Measurements from ENCODE around the gene POLE.
"Not testable (repeated sequence)": the region's sequence is repeated elsewhere in the genome, so short reads cannot be mapped to it uniquely, and the experiment has no call there.

The POLE gene

DNA sequence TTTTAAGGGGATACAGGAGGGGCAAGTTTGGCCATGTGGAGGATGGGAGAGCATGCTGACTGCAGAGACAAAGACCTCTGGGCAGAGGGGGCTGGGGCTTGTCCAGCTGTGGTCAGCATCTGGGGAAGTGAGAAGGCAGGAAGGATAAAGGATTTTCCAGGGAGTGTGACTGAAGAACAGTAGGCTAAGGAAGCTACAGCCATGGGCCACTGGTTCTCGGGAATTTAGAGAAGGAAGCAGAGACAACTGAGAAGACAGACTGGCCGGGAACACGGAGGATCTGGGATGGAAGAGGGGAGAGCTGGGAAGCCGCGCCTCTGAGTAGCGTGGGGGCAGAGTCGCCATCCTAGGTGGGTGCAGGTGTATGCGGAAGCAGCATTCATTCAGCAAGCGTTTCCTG lies 16.5 kb upstream of the POLE start:
- no peaks in the 10 kb centered on the region for H3K4me1 Mint-ChIP-seq
- no peak for ATAC-seq
- no peaks in the 10 kb centered on the region for H3K27me3 Mint-ChIP-seq
- H3K27ac Mint-ChIP-seq: peak overlapping the region in 1 of 2 donors; percentile 22
- DNase-seq: no peak
- H3K4me3 Mint-ChIP-seq: no peak overlapping the region
- peaks cover 0 to 6% of the 10 kb centered on the region in 2 donors for H3K9me3 Mint-ChIP-seq

- Mint-ChIP-seq H3K27ac (peak overlapping the region in 1 of 2 donors; percentile 74), H3K9me3 (peaks cover 0 to 6% of the 10 kb centered on the region in 2 donors), H3K4me1 (no peaks in the 10 kb centered on the region), H3K4me3 (no peak overlapping the region), H3K27me3 (no peaks in the 10 kb centered on the region)
- ATAC-seq (no peak), DNase-seq (no peak)
Measured at GRCh38 chr12:132702640-132703039, 15.5 kb upstream of the POLE start.

GRCh38 chr12:132700212-132700822 lies 13.2 kb upstream of the POLE start:
- no peak for ATAC-seq
- no peaks in the 10 kb centered on the region for H3K9me3 Mint-ChIP-seq
- no peaks in the 10 kb centered on the region for H3K27me3 Mint-ChIP-seq
- peak overlapping the region in 1 of 2 donors; percentile 80 for H3K27ac Mint-ChIP-seq
- no peak overlapping the region for H3K4me3 Mint-ChIP-seq
- H3K4me1 Mint-ChIP-seq: no peaks in the 10 kb centered on the region
- no peak for DNase-seq

DNA sequence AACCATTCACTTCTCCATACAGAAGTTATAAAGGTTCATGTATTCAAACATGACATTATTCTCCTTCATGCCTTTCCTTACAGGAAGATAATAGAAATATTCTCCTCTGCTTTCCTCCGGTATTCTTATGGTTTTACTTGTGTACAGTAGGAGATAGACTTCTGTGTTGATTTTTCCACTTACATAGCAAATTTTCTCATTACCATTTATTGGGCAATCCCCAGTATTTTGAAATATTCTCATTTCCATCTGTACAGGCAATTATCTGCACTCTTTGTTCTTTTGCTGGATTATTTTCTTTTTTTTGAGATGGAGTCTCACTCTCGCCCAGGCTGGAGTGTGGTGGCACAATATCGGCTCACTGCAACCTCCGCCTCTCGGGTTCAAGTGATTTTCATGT lies 11.2 kb upstream of the POLE start:
- H3K4me1 Mint-ChIP-seq: no peaks in the 10 kb centered on the region
- no peak overlapping the region for H3K27ac Mint-ChIP-seq
- DNase-seq (no peak), ATAC-seq (no peak)
- H3K4me3 Mint-ChIP-seq: no peak overlapping the region
- H3K27me3 Mint-ChIP-seq: no peaks in the 10 kb centered on the region
- no peaks in the 10 kb centered on the region for H3K9me3 Mint-ChIP-seq

DNA sequence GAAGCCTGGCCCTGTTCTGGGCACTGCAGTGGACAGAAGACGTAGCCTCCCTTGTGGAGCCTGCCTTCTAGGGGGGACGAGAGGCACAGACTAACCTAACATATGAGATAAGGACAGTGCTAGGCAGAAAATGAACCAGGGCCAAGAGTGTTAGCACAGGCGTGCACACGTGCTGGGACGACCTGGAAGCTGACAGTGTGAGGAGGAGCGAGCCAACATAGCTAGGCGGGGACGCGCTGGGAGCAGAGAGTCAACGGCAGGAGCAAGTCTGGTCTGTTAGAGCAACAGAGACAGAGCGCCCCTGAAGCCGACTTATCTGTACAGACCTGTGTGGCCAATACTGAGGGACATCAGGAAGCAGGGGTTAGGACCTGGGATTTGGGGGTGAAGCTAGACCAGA lies 8.3 kb upstream of the POLE start:
- ATAC-seq (no peak), DNase-seq (no peak)
- Mint-ChIP-seq H3K9me3 (no peaks in the 10 kb centered on the region), H3K27ac (peak overlapping the region in 1 of 2 donors; percentile 17), H3K4me1 (no peaks in the 10 kb centered on the region), H3K27me3 (no peaks in the 10 kb centered on the region), H3K4me3 (no peak overlapping the region)

- H3K27me3 Mint-ChIP-seq, H3K4me3 Mint-ChIP-seq, H3K9me3 Mint-ChIP-seq, ATAC-seq, H3K4me1 Mint-ChIP-seq, DNase-seq: not testable (repeated sequence)
- H3K27ac Mint-ChIP-seq: peak overlapping the region in 1 of 2 donors; percentile 17
Measured at GRCh38 chr12:132694888-132695287, 7.7 kb upstream of the POLE start.

GRCh38 chr12:132692030-132692429 lies 4.9 kb upstream of the POLE start:
- H3K27me3 Mint-ChIP-seq, H3K4me1 Mint-ChIP-seq, DNase-seq, H3K27ac Mint-ChIP-seq, H3K4me3 Mint-ChIP-seq, H3K9me3 Mint-ChIP-seq, ATAC-seq: not testable (repeated sequence)

DNA sequence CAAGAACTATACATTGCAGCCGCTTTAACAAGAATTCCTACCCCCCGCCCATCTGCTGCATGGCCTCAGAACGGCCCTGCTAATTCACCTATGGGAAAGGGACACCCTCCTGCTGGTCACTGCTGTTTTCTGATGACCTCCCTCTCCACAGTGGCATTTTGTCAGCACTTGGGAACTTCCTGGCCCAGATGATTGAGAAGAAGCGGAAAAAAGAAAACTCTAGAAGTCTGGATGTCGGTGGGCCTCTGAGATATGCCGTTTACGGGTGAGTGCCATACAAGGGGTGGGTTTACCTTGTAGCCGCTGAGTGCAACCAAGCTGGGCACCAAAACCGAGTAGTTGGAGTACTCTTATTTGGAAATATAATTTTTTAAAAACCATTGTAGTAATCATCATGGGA lies 3.0 kb upstream of the POLE start:
- H3K4me3 Mint-ChIP-seq: no peak overlapping the region
- H3K4me1 Mint-ChIP-seq: peaks cover 19% of the 10 kb centered on the region
- no peaks in the 10 kb centered on the region for H3K27me3 Mint-ChIP-seq
- no peaks in the 10 kb centered on the region for H3K9me3 Mint-ChIP-seq
- no peak for DNase-seq
- no peak for ATAC-seq
- H3K27ac Mint-ChIP-seq: no peak overlapping the region

- peak overlapping the region; percentile 27 to 70 for H3K4me3 Mint-ChIP-seq
- no peak for ATAC-seq
- H3K4me1 Mint-ChIP-seq: peaks cover 21% of the 10 kb centered on the region
- no peaks in the 10 kb centered on the region for H3K27me3 Mint-ChIP-seq
- H3K9me3 Mint-ChIP-seq: no peaks in the 10 kb centered on the region
- DNase-seq: no peak
- peak overlapping the region in 1 of 2 donors; percentile 98 for H3K27ac Mint-ChIP-seq
Measured at GRCh38 chr12:132689227-132689626, 2.1 kb upstream of the POLE start.

- Mint-ChIP-seq H3K27me3 (no peaks in the 10 kb centered on the region), H3K27ac (peak overlapping the region; percentile 96 to 98), H3K9me3 (no peaks in the 10 kb centered on the region), H3K4me1 (peaks cover 21% of the 10 kb centered on the region), H3K4me3 (peak overlapping the region; percentile 87)
- peak; percentile 64 for ATAC-seq
- DNase-seq: no peak
Measured at GRCh38 chr12:132686825-132687210, 324 bp downstream of the POLE start.

DNA sequence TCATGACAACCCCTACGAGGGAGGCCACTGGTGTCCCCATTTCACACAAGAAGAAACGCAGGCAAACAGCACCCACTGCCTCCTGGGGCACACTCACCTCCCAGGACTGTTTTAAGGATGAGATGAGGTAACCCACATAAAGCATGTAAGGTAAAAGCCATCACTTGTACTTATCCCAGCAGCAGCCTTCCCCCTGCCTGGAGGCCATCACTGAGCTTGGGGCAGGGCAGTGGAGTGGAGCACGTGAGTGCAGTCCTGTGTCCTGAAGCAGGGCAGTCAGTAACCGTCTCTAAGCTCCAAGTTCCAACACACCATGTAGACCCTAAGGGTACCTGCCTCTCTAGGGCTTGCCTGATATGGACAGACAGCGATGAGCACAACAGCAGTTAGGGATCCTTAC lies 1.7 kb downstream of the POLE start:
- DNase-seq: no peak
- Mint-ChIP-seq H3K4me1 (peaks cover 25% of the 10 kb centered on the region), H3K27me3 (no peaks in the 10 kb centered on the region), H3K4me3 (peak overlapping the region; percentile 87), H3K27ac (peak overlapping the region in 1 of 2 donors; percentile 88), H3K9me3 (no peaks in the 10 kb centered on the region)
- no peak for ATAC-seq

DNA sequence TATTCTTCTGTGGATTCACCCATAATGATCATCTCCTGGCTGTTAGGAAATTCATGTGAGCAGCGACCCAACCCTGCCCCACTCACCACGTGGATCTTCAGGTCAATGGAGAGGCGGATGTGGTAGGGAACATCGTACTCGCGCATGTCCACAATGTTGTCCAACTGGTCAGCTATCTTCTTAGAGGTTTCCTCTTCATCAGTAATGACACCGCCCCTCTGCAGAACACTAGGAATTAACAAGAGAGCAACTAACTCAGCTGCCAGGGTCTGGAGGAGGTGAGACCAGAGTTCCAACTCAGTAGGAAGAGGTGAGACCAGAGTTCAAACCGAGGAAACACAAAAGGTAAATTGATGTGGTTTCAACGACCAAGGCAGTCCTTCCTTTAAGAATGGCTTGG lies 9.7 kb downstream of the POLE start:
- H3K27ac Mint-ChIP-seq: no peak overlapping the region
- peaks cover 12% of the 10 kb centered on the region for H3K4me1 Mint-ChIP-seq
- H3K9me3 Mint-ChIP-seq: no peaks in the 10 kb centered on the region
- no peak overlapping the region for H3K4me3 Mint-ChIP-seq
- ATAC-seq (no peak), DNase-seq (no peak)
- no peaks in the 10 kb centered on the region for H3K27me3 Mint-ChIP-seq

- Mint-ChIP-seq H3K27ac (no peak overlapping the region), H3K4me3 (no peak overlapping the region), H3K27me3 (no peaks in the 10 kb centered on the region), H3K9me3 (no peaks in the 10 kb centered on the region), H3K4me1 (peaks cover 12% of the 10 kb centered on the region)
- ATAC-seq (no peak), DNase-seq (no peak)
Measured at GRCh38 chr12:132675757-132676432, 11.2 kb downstream of the POLE start.

- no peaks in the 10 kb centered on the region for H3K4me1 Mint-ChIP-seq
Measured at GRCh38 chr12:132674561-132674960, 12.6 kb downstream of the POLE start.

DNA sequence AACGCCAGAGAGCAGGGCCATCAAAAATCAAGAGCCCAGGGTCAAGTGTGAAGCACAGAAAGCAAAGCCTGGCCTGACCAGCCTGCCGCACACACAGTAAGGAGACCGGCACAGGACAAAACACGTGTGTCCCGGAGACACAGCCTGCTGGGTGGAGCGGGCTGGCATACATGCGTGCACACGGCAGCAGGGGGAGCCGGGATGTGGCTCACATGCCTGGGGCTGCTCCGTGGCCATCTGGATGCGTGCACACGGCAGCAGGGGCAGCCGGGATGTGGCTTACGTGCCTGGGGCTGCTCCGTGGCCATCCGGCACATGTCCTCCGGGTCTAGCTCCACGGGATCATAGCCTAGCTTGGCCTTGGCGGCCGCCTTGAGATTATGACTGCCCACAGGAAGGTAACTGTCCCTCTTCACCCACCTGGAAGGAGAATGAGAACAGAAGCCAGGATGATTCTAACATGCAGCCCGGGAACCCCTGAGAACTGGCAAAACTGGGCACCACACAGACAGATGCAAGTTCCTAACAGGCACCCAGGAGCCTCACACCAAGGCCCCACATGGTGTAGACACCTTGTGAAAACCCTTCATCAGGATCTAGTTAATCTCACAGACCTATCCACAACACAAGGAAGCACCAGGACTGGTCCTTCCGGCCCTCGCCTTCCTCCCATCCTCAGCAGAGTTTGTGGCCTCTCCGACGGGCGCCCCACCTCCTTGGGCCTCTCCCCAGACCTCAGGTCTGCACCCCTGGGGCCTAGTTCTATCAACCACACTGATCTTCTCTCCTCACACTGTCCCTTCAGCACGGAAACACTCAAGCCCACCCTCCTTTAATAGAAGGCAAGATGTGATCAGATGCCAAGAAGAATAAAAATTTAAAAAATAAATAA lies 13.6 kb downstream of the POLE start:
- DNase-seq (no peak), ATAC-seq (no peak)
- Mint-ChIP-seq H3K4me1 (no peaks in the 10 kb centered on the region), H3K27ac (no peak overlapping the region), H3K9me3 (no peaks in the 10 kb centered on the region), H3K4me3 (no peak overlapping the region), H3K27me3 (no peaks in the 10 kb centered on the region)

More at GRCh38 chr12:132674561-132674960, 12.6 kb downstream of the POLE start:
- Mint-ChIP-seq H3K4me3 (no peak overlapping the region), H3K27me3 (no peaks in the 10 kb centered on the region), H3K27ac (peak overlapping the region; percentile 4 to 40), H3K9me3 (no peaks in the 10 kb centered on the region)
- ATAC-seq (no peak), DNase-seq (no peak)

DNA sequence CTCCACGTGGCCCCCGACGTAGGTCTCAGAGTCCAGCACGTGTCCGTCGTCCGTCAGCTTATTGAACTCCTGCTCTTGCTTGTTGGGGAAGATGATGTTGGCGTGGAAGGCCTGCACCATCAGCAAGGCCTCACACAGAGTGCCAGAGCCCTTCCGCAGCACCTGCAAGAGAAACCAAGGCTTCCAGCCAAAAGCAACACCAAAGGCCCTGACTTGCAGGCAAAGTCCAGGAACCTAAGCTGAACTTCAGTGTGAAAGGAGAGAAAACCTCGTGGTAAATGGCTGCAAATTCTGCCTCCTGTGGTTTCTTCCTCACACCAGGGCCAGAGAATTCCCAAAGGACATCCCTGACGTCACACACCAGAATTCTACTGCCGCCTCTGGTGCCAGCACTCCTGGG lies 14.5 kb downstream of the POLE start:
- ATAC-seq: no peak
- Mint-ChIP-seq H3K4me1 (no peaks in the 10 kb centered on the region), H3K4me3 (no peak overlapping the region), H3K27me3 (no peaks in the 10 kb centered on the region), H3K9me3 (no peaks in the 10 kb centered on the region), H3K27ac (no peak overlapping the region)
- no peak for DNase-seq

Measured in stimulated activated naive CD8-positive, alpha-beta T cell treated with anti-CD3 and anti-CD28 coated beads, Interleukin-15, amount 100 ng/mL, for 72 hours (primary cell).